Esophagus muscularis mucosa (tissue), 4 donors: ENCODE results near the gene TMEM219. TPM values are rescaled to one million over a fixed set of nuclear protein-coding genes. Genes with fewer than 3 reads are reported as not detected.

Experiments
- DNase-seq: peaks from one replicate; pipeline ENCODE4 v3.0.0-alpha.2; 2017; ENCODE audit errors: extremely low spot score
- H3K27ac ChIP-seq, 4 donors: fragments of 200-600 bp; sonication (generic); replicated peaks in 1 of 4; 1 replicate in 3 of 4; 2 replicates in 1 of 4; pipeline ENCODE4 v1.5.1; 2016 to 2019; ENCODE audit warnings: mild to moderate bottlenecking in 1 of 4
- H3K27me3 ChIP-seq, 4 donors: fragments of 200-600 bp; sonication (generic); one replicate each; pipeline versions ENCODE4 v1.5.1 to v1.6.0; 2016 to 2019
- H3K36me3 ChIP-seq, 4 donors: fragments of 200-600 bp; sonication (generic); one replicate each; pipeline ENCODE4 v1.5.1; 2016 to 2019
- H3K4me1 ChIP-seq, 4 donors: fragments of 200-600 bp; sonication (generic); one replicate each; pipeline ENCODE4 v1.5.1; 2016 to 2019
- H3K4me3 ChIP-seq, 4 donors: fragments of 200-600 bp; sonication (generic); 1 replicate in 2 of 4; 2 replicates in 2 of 4; pipeline ENCODE4 v1.5.1; 2016 to 2019; ENCODE audit warnings: mild to moderate bottlenecking in 4 of 4, moderate library complexity in 1 of 4
- H3K9me3 ChIP-seq, 4 donors: fragments of 200-600 bp; sonication (generic); 1 replicate in 3 of 4; 2 replicates in 1 of 4; pipeline ENCODE4 v1.5.1; 2016 to 2019
- EP300 ChIP-seq: sonication (generic); formaldehyde crosslinking; IDR thresholded peaks from one replicate; pipeline ENCODE4 v1.6.1; 2017; ENCODE audit warnings: antibody characterized with exemption
- POLR2A ChIP-seq: fragments of 450-650 bp; IDR thresholded peaks from one replicate; pipeline ENCODE4 v1.6.1; 2017; ENCODE audit warnings: antibody characterized with exemption, moderate library complexity, mild to moderate bottlenecking, low read depth
- POLR2AphosphoS5 ChIP-seq, 2 donors: sonication (generic); formaldehyde crosslinking; IDR thresholded peaks; one replicate each; pipeline ENCODE4 v1.6.1; 2017; ENCODE audit warnings: antibody characterized with exemption in 2 of 2
- WGBS: methylation state at CpG from one replicate; pipeline ENCODE4 v1.1.5; 2018; 5-methylcytosine and 5-hydroxymethylcytosine counted together
- intact Hi-C: fragments of 100-400 bp; cut with DNase I; formaldehyde crosslinking; loops from one replicate; pipeline ENCODE4 v1.15.1; 2023
- total RNA-seq, 4 donors: library from RNA; depleted of rRNA; stranded (reverse); fragments of >200 nt; gene quantifications; one replicate each; pipeline versions ENCODE4 v1.1.0 to v1.2.1, GENCODE V29; 2016
- TF ChIP-seq, protein P1 (sequence below), 3 experiments: fragments of 200-600 bp in 2 of 3; fragments of 450-650 bp in 1 of 3; sonication (generic) in 2 of 3; IDR thresholded peaks; one replicate each; pipeline ENCODE4 v1.5.1; 2017 to 2019; ENCODE audit warnings: antibody characterized with exemption in 3 of 3, mild to moderate bottlenecking in 2 of 3, moderate library complexity in 1 of 3

TMEM219 gene
- total RNA-seq, 4 donors from 2014 or later: 96.8 to 114 (median 105) TPM

DNA sequence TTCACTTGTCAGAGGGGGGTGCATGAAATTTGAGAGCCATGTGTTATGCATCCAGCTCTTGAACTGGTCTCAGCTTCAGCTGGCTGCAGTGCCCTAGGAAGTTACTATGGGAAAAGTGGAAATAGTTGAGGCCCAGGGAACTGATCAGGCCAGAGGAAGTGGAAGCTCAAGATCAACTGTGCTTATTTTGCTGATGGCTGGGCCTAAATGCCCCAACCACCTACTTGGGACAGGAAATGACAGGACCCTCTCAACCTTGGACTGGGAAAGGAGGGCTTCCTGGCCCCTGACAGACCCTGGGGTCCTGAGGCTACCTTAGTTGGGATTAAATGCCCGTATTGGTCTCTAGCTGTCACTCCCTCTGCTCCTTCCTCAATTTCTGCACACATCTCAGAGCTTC lies 10.6 kb downstream of the TMEM219 start:
- no peak for DNase-seq
- peaks cover 4 to 44% (median 40%) of the 10 kb centered on the region in 4 donors for H3K36me3 ChIP-seq
- 86% methylated on average over 1 of the region's 1 CpG for WGBS
- H3K4me1 ChIP-seq: peaks cover 30 to 40% (median 39%) of the 10 kb centered on the region in 4 donors
- H3K9me3 ChIP-seq: no peaks in the 10 kb centered on the region
- H3K4me3 ChIP-seq: no peak overlapping the region
- TF ChIP-seq POLR2AphosphoS5 (IDR thresholded peaks at IDR 0.05): no peak
- no peak for TF ChIP-seq EP300
- TF ChIP-seq, protein P1, sequence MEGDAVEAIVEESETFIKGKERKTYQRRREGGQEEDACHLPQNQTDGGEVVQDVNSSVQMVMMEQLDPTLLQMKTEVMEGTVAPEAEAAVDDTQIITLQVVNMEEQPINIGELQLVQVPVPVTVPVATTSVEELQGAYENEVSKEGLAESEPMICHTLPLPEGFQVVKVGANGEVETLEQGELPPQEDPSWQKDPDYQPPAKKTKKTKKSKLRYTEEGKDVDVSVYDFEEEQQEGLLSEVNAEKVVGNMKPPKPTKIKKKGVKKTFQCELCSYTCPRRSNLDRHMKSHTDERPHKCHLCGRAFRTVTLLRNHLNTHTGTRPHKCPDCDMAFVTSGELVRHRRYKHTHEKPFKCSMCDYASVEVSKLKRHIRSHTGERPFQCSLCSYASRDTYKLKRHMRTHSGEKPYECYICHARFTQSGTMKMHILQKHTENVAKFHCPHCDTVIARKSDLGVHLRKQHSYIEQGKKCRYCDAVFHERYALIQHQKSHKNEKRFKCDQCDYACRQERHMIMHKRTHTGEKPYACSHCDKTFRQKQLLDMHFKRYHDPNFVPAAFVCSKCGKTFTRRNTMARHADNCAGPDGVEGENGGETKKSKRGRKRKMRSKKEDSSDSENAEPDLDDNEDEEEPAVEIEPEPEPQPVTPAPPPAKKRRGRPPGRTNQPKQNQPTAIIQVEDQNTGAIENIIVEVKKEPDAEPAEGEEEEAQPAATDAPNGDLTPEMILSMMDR (IDR thresholded peaks at IDR 0.05): no peak
- H3K27me3 ChIP-seq: no peaks in the 10 kb centered on the region
- intact Hi-C loops: no loop called here
- peak overlapping the region in 1 of 4 donors; percentile 93 for H3K27ac ChIP-seq

DNA sequence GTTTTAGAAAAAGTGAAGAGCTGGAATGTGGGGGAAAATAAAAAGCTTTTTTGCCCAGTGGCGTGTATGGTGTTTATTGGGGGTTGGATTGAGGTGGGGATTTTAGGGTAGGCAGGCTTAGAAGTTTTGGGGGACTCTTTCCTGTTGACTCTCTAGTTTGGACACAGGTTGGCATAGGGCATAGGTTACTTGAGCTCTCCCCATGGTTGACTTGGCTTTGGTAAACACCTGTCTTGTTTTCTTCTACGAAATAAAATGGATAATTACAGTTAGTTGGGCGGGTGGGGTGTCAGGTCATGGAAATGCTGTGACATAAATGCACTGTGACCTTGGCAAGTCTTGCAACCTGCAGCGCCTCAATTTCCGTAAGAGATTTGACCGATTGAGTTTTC lies 11.1 kb downstream of the TMEM219 start:
- Histone ChIP-seq H3K27me3 (no peaks in the 10 kb centered on the region), H3K4me1 (peaks cover 35 to 45% (median 43%) of the 10 kb centered on the region in 4 donors), H3K27ac (peak overlapping the region; percentile 84 to 93 (median 90)), H3K9me3 (no peaks in the 10 kb centered on the region), H3K36me3 (peaks cover 8 to 45% (median 39%) of the 10 kb centered on the region in 4 donors), H3K4me3 (peak overlapping the region; percentile 64 to 98 (median 81))
- DNase-seq: no peak
- 75% methylated on average over 6 of the region's 6 CpGs for WGBS
- intact Hi-C loops: no loop called here
- TF ChIP-seq, protein P1 (IDR thresholded peaks at IDR 0.05): no peak
- TF ChIP-seq POLR2AphosphoS5 (IDR thresholded peaks at IDR 0.05) (no peak), POLR2A (no peak), EP300 (no peak)

DNA sequence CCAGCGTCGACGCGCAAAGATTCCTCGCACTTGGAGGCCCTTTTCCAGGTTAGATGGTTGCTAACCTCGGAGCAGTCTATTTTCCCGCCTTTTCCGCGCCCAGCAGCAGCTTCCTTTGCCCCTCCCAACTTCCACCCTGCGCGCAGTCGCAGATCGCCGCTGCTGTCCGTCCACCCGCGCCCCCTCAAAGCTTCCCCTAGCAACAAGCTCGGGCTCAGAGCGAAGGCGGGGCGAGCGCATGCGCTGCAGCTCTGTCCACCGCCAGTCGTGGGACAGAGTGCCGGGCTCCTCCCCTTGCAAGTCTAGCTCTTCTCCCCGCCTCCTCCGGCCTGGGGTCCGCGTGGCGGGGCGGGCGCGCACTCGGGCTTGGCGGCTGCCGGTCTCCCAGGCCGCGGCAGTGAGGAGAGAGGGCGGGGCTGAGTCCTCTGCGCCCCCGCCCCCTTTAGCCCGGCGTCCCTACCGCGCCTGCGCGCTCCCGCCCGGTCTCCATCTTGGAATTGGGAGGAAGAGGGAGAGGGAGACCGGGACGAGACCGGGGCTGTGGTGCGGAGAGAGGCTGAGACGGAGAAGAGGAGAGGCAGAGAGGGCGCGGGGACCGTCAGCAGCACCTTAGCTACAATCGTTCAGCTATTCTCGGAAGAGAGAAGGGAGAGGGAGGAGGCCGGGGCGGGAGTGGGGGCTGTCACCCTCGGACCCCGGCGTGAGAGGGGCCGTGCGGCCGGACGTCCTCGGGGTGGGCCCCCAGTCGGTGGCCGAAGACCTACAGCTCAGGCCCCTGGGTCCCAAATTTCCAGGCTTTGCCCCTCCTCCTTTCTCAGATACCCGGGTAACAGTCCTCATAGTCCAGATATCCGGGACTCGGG lies 11.7 kb downstream of the TMEM219 start, which contains the start of gene TAOK2:
TAOK2 (plus strand) TSS at position 485 of the 863 bp plus-strand sequence. CDS start 3,905 bp downstream, outside the sequence.
- Histone ChIP-seq H3K4me3 (peak within 1 kb of the TSS; percentile 64 to 98 (median 81)), H3K27ac (peak within 1 kb of the TSS; percentile 84 to 93 (median 90)), H3K4me1 (peaks cover 40 to 50% (median 46%) of the 10 kb centered on the region in 4 donors), H3K27me3 (no peaks in the 10 kb centered on the region), H3K36me3 (peaks cover 14 to 45% (median 39%) of the 10 kb centered on the region in 4 donors), H3K9me3 (no peaks in the 10 kb centered on the region)
- TF ChIP-seq, protein P1 (IDR thresholded peaks at IDR 0.05): peak in 1 of 3 experiments; percentile 27
- TF ChIP-seq EP300: no peak
- peak; percentile 93 to 96 for TF ChIP-seq POLR2AphosphoS5 (IDR thresholded peaks at IDR 0.05)
- peak; percentile 76 for TF ChIP-seq POLR2A
- peak; percentile 99 for DNase-seq
- WGBS: 5% methylated on average over 29 of the region's 75 CpGs
- intact Hi-C loops: loop anchor here (1.0 kb wide), 1 partner anchor 23 kb away; the partner anchor contains the start of gene INO80E

DNA sequence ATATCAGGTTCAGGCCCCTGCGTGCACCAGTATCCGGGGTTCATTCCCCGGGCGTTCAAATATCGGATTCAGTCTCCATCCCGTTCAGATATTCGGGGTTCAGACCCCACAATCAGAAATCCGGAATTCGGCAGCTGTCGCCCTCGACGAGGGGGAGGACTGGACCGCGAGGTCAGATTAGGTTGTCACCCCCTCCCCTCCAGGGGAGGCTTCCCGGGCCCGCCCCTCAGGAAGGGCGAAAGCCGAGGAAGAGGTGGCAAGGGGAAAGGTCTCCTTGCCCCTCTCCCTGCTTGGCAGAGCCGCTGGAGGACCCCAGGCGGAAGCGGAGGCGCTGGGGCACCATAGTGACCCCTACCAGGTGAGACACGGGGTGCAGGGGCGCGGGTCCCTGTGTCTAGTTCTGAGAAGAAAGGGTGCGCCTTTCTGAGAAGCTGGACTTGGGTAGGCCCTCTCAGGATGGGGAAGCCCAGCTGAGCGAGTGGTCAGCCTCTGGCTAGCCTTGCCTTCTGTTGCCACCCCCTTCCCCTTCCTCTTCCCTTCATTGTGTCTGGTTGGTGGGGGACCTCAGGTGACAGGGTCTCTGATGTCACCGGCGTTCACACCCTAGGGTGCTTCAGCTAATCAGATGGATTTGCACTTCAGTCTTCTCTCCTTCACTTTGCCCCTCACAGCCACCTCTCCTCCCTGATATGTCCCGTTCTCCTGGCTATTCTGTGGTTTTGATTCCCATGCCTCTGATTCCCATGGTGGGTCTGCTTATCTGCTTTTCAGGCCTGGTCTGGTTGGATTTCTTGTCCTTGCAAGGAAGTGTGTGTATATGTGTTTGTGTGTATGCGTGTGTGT lies 12.6 kb downstream of the TMEM219 start:
- H3K27ac ChIP-seq: peak overlapping the region; percentile 84 to 93 (median 90)

More for the DNA sequence above, 12.6 kb downstream of the TMEM219 start:
- H3K4me1 ChIP-seq: peaks cover 43 to 53% (median 47%) of the 10 kb centered on the region in 4 donors
- H3K9me3 ChIP-seq: no peaks in the 10 kb centered on the region
- H3K36me3 ChIP-seq: peaks cover 22 to 45% (median 39%) of the 10 kb centered on the region in 4 donors
- TF ChIP-seq POLR2AphosphoS5 (IDR thresholded peaks at IDR 0.05): peak; percentile 63 to 71
- TF ChIP-seq POLR2A: no peak
- no peak for TF ChIP-seq EP300
- WGBS: 9% methylated on average over 9 of the region's 31 CpGs
- no peak for DNase-seq
- intact Hi-C loops: loop anchor here (1.0 kb wide), 1 partner anchor 22 kb away; the partner anchor contains the start of gene INO80E
- H3K4me3 ChIP-seq: peak overlapping the region; percentile 64 to 98 (median 81)
- no peaks in the 10 kb centered on the region for H3K27me3 ChIP-seq
